ENCODE data around the gene SYNCRIP. TPM values are rescaled to one million over a fixed set of nuclear protein-coding genes. Genes with fewer than 3 reads are reported as not detected.

Gene SYNCRIP
- total RNA-seq, 1 donor from 2014 or later: 122 TPM

DNA sequence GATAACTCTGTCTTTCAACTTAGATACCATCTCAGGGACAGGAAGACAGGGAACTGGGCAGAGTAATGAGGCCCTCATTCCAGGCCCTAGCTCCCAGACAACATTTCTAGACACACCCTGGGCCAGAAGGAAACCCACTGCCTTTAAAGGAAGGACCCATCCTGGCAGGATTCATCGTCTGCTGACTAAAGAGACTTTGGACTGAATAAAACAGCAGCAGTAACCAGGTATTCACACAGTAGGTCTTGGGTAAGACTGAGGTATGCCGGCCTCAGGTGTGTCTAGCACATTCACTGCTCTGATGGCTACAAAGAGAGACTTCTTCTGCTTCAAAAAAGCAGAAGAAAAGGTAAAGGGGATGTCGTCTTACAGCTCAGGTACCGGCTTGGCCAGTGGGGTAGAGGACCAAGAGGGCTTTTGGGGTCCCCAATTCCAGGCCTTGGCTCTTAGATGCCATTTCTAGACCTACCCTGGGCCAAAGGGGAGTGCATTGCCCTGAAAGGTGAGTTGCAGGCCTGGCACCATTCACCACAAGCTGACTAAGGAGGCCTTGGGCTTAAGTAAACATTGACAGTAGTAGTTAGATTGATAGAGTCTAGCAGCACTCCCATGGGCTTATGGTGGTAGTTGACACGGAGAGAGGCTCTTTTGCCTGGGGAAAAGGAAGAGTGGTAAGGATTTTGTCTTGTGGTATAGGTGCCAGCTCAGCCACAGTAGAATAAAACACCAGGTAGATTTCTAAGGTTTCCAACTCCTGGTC lies 62.4 kb downstream of the SYNCRIP start:
- no peak for ATAC-seq (ENCODE audit: low read depth)
- ChIA-PET CTCF (no interaction called here), POLR2A (no interaction called here)
- peaks cover 19% of the 10 kb centered on the region for H3K9me3 Mint-ChIP-seq
- no peak overlapping the region for H3K4me3 Mint-ChIP-seq
- H3K27me3 Mint-ChIP-seq: no peaks in the 10 kb centered on the region
- intact Hi-C loops (cut with micrococcal nuclease): no loop called here
- H3K36me3 Mint-ChIP-seq (ENCODE audit: low read depth): peaks cover 43% of the 10 kb centered on the region
- H3K4me1 Mint-ChIP-seq: peaks cover 33% of the 10 kb centered on the region
- no peak overlapping the region for H3K27ac Mint-ChIP-seq
- TF ChIP-seq CTCF (IDR thresholded peaks at IDR 0.05): no peak
- no peak for DNase-seq

DNA sequence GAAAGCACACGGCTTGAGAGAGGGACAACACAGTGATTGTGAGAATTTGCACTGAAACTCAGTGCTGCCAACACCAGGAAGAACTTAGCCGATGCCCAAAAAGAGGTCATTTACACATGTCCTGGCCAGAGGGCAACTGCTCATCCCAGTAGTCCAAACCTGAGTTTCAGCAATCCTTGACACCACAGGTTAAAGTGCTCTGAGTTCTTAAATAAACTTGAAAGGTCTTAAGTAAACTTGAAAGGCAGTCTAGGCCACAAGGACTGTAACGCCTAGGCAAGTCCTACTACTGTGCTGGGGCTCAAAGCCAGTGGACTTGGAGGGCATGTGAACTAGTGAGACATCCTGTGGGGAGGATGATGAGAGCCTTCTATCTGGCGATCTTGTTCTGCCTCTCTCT lies 63.1 kb downstream of the SYNCRIP start:
- Mint-ChIP-seq H3K27me3 (no peaks in the 10 kb centered on the region), H3K9me3 (peaks cover 19% of the 10 kb centered on the region), H3K4me3 (no peak overlapping the region), H3K4me1 (peaks cover 34% of the 10 kb centered on the region), H3K36me3 (ENCODE audit: low read depth) (peaks cover 38% of the 10 kb centered on the region), H3K27ac (no peak overlapping the region)
- intact Hi-C loops (cut with micrococcal nuclease): no loop called here
- no peak for TF ChIP-seq CTCF (IDR thresholded peaks at IDR 0.05)
- ChIA-PET CTCF (no interaction called here), POLR2A (no interaction called here)
- no peak for ATAC-seq (ENCODE audit: low read depth)
- DNase-seq: no peak

- Mint-ChIP-seq H3K27ac (no peak overlapping the region), H3K4me1 (peaks cover 18% of the 10 kb centered on the region), H3K4me3 (no peak overlapping the region), H3K36me3 (ENCODE audit: low read depth) (peaks cover 28% of the 10 kb centered on the region), H3K9me3 (no peaks in the 10 kb centered on the region), H3K27me3 (no peaks in the 10 kb centered on the region)
- intact Hi-C loops (cut with micrococcal nuclease): no loop called here
- DNase-seq (no peak), ATAC-seq (ENCODE audit: low read depth) (no peak)
- POLR2A ChIA-PET: no interaction called here
- no peak for TF ChIP-seq CTCF (IDR thresholded peaks at IDR 0.05)
- CTCF ChIA-PET: no interaction called here
These were observed 66.2 kb downstream of the SYNCRIP start for GRCh38 chr6:85576476-85576875.

DNA sequence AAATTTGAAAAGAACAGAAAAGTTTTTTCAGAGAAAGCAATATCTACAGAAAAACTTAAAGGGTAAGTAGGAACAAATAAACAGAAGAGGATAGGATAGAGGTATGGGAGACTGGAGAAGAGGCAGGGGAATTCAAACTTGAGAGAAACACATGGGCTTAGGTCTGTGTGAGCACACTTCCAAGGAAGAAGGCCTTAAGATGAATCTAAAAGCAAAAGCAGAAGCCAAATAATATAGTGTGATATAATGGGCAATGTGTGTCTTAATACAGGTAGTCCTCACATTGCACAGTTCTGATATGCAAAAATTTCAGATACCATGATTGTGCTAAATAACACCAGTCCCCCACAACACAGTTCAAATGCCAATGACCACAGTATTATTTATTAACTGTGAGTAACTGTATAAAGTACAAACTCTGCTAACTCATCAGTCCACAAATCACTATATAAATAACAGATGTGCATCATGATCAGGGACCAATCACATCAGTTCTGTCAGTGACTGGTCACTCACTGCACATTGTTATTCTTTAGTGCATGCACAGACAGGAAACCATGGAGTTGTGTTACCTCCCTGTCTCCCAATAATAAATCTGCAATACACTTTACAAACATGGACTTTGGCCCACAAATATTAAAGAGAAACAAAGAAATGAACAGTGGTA lies 67.6 kb downstream of the SYNCRIP start:
- peaks cover 10% of the 10 kb centered on the region for H3K4me1 Mint-ChIP-seq
- intact Hi-C loops (cut with micrococcal nuclease): no loop called here
- H3K36me3 Mint-ChIP-seq (ENCODE audit: low read depth): peaks cover 29% of the 10 kb centered on the region
- ChIA-PET CTCF (no interaction called here), POLR2A (no interaction called here)
- DNase-seq (no peak), ATAC-seq (ENCODE audit: low read depth) (no peak)
- H3K27me3 Mint-ChIP-seq: no peaks in the 10 kb centered on the region
- no peak overlapping the region for H3K4me3 Mint-ChIP-seq
- H3K27ac Mint-ChIP-seq: no peak overlapping the region
- no peak for TF ChIP-seq CTCF (IDR thresholded peaks at IDR 0.05)
- H3K9me3 Mint-ChIP-seq: no peaks in the 10 kb centered on the region

GRCh38 chr6:85569323-85569722 lies 73.4 kb downstream of the SYNCRIP start:
- Mint-ChIP-seq H3K9me3 (no peaks in the 10 kb centered on the region), H3K27me3 (no peaks in the 10 kb centered on the region), H3K4me3 (no peak overlapping the region), H3K27ac (no peak overlapping the region), H3K36me3 (ENCODE audit: low read depth) (peaks cover 67% of the 10 kb centered on the region), H3K4me1 (no peaks in the 10 kb centered on the region)
- intact Hi-C loops (cut with micrococcal nuclease): no loop called here
- POLR2A ChIA-PET: interaction anchor here (0.7 to 1.2 kb wide), 2 partner anchors 73 to 695 kb away, joined by 3 to 4 read pairs; partner anchors contain the start of gene SYNCRIP
- TF ChIP-seq CTCF (IDR thresholded peaks at IDR 0.05): no peak
- ATAC-seq (ENCODE audit: low read depth) (no peak), DNase-seq (no peak)
- CTCF ChIA-PET: no interaction called here

All from activated B cell treated with CpG ODN at 0.5 μM for 24 hours (primary cell).